GM19463 (cell line): Measurements from ENCODE around the gene SFTPA1.
"Not testable (repeated sequence)": the region's sequence is repeated elsewhere in the genome, so short reads cannot be mapped to it uniquely, and the experiment has no call there.

Source experiments
- ATAC-seq: cut with Tn5 transposase; IDR thresholded peaks from one replicate; pipeline ENCODE4 v1.9.1; 2021; ENCODE audit warnings: mild to moderate bottlenecking, moderate library complexity; ENCODE audit not compliant: unreplicated experiment

The SFTPA1 gene

GRCh38 chr10:79610601-79611191, at the start of gene SFTPA1:
Gene SFTPA1 (plus strand): TSS chr10:79610939. CDS start chr10:79611826, 887 bp downstream.
- ATAC-seq = no peak

DNA sequence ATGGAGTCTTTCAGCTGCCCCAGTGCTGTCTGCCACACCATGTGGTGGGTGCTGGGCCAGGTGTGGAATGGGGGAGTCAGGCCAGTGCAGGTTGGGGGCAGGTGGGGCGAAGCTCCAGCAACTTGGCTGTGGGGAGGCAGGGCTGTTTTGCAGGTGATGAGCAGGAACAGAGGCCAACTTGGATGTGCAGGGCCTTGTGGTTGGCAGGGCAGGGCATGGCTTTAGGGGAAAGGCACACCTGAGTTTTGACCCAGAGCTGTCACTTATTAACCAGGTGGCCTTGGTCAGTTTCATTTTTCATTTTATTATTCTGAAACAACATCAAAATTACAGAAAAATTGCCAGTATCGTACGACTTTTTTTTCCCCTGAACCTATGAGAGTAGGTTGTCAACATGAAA, 49.5 kb upstream of the SFTPA1 start:
- ATAC-seq = no peak

DNA sequence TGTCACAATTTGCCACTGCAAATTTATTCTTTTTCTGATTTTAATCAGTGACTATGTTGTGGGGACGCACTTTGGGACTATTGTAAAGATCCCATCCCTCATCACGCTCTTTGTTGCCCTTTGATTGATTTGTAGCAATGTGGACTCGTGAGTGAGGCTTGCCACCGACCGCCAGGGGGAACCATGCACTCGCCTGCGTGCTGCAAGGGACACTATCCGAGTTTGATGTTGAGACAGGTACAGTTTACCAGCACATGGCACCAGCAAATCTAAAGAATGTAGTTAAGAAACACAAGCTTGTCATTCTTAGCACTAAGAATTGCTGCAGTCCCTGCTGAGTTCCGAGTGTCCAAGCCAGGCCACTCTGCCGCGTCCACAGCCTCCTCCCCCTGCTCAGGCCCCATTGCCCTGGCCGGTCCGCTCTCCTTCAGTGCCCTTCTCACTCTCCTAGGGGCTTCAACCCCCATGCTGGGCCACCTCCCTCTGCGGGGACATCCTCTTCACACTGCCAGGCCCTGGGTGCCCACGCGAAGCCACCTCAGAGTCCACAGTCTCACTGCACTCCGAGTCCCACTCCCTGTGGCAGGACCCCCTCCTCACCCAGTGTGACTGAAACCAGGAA, 48.5 kb upstream of the SFTPA1 start:
- ATAC-seq = peak; percentile 76

DNA sequence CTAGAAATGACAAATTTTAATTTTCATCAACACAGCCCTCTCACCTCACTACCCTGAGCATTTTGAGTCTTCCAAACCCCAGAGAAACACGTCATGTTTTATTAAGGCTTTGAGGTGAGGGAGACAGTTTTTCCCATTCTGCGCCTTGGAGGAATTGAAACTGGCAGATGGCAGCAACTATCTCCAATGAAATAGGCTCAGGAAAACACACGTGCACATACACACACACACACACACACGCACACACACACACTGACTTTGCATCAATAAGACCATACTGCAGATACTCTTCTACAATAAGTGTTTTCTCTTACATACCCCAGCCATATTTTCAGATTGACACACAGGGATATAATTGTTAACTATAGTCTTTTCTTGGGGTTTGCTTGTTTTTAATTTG, 47.3 kb upstream of the SFTPA1 start:
- ATAC-seq = no peak

GRCh38 chr10:79570624-79571023, 40.1 kb upstream of the SFTPA1 start:
- not testable (repeated sequence) for ATAC-seq

GRCh38 chr10:79579361-79579760, 31.4 kb upstream of the SFTPA1 start:
- no peak for ATAC-seq

DNA sequence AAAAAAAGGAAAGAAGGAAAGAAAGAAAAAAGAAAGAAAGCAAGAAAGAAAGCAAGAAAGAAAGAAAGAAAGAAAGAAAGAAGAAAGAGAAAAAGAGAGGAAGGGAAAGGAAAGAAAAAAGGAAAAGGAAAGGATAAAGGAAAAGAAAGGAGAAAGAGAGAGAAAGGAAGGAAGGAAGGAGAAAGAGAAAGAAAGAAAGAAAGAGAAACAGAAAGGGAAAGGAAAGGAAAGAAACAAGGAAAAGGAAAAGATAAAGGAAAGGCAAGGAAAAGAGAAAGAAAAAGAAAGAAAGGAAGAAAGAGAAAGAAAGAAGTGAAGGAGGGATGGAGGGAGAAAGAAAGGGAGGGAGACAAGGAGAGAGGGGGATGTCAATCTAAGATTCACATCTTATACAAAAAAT, 29.7 kb upstream of the SFTPA1 start:
- no peak for ATAC-seq

DNA sequence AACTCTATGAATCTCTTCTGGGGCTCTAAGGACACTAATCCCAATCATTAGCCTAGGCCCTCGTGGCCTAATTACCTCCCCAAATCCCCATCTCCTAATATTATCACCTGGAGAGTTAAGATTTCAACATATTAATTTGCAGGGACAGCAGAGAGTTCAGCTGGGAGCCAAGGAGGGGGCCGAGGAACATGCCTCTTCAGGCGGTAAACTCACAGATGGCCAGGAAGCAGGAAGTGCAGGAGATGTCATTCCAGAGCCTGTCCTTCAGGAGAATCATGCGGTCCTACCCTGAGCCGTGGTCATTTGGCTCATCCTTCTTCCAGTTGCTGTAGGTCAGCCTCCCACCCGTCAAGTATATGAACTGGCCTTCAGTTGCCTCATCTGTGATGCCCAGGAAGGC, 28.6 kb upstream of the SFTPA1 start:
- ATAC-seq = no peak

GRCh38 chr10:79582954-79583353, 27.8 kb upstream of the SFTPA1 start:
- ATAC-seq = not testable (repeated sequence)

- ATAC-seq = no peak
Measured at GRCh38 chr10:79583488-79584024, 27.2 kb upstream of the SFTPA1 start.

DNA sequence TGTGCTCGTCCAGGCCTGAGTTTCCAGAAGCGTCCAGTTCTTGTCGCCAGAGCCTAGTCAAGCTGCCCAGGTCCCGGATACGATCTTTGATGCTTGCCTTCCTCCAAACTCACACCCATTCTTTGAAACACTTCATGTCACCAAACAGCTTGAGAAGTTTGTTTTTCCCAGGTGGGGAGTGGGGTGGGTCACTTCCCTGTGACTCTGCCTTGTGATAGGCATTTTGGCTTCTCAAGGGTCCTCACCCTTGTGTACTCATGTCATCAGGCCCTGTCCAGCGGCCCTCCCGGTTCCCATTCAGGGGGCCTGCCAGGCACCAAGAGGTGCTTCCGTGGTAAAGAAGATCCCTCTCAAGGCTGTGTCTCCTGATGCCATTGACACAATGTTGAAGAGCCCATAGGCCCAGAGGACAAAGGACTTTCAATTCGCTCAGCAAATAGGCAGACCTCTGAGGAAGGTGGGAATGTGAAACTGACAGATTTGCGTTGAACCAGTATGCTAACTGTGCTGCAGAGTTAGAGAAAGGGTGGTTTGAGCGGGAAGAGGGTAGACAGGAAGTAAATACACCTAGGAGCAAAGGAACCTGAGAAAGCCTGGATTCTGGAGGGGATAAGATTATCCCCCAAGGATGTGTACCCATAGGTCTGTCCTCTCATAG, 24.7 kb upstream of the SFTPA1 start:
- ATAC-seq = no peak

DNA sequence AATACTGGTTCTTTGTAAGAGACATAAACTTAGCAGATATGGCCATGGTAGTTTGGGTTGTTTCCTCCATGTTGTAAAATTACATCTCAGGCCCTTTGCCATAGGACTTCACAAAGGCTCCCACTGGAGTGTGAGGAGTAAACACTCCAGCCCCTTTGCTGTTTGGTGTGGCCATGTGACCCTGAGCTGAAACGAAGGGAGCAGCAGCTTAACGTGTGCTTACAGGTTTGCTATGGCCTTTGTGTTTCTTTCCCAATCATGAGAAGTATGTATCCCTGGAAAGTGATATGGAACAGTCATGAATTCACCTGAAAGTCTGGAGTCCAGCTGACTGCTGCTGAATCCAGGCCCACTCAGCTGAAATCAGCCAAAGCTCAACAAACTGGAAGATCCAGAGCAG, 23.8 kb upstream of the SFTPA1 start:
- no peak for ATAC-seq

- ATAC-seq = no peak
Measured at GRCh38 chr10:79588800-79589199, 21.9 kb upstream of the SFTPA1 start.

- ATAC-seq = no peak
Measured at GRCh38 chr10:79593377-79593776, 17.4 kb upstream of the SFTPA1 start.

DNA sequence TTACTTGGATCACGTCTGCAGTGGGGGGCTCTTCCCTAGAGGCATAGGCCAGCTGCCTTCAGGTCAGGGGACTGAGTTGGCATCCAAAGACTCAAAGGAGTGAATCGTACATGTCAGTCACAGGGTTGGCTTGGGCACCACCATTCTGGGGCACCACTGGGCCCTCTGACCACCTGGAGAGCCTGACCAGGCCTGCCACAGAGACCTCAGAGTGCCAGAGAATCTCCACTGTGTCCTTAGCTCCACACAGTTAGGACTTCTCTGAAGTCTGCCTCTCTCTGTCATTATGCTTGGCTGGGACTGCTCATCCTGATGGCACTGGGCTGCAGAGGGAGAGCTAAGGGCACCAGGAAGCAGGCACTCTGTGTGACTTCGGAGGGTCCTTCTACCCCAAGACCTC, 16.2 kb upstream of the SFTPA1 start:
- not testable (repeated sequence) for ATAC-seq

- ATAC-seq = no peak
Measured at GRCh38 chr10:79595510-79595909, 15.2 kb upstream of the SFTPA1 start.

DNA sequence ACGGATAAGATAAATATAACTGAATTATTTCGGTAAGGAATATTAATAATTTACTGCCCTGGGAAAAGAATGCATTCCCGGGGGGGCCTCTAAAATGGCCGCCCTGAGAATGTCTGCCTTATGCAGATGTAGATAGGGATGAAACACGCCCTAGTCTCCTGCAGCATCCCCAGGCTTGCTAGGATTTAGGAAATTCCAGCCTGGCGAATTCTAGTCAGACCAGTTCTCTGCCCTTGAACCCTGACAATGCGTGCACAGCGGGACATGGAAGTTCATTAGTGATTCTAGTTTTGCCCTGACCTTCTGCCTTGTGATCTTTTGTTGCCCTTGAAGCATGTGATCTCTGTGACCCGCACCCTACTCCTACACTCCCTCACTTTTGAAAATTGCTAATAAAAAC, 11.1 kb upstream of the SFTPA1 start:
- not testable (repeated sequence) for ATAC-seq

- ATAC-seq = no peak
Measured at GRCh38 chr10:79601939-79602338, 8.8 kb upstream of the SFTPA1 start.

GRCh38 chr10:79602953-79603352, 7.8 kb upstream of the SFTPA1 start:
- no peak for ATAC-seq

DNA sequence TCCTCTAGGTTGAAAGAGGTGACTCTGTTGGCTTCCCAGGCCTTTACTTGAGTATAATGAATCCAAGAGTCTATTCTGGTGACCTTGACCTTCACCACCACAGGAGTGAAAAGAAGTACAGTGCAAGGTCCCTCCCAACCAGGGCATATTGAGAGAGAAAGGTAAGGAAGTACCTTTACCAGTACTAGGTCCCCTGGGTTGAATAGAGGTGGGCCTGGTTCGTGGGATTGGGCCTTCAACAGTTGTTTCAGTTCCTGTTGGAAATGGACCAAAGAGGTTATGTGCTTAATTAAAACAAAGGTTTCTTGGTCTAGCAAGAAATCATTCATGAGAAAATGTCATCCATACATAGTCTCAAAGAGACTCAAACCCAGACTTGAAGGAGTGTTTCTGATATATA, 6.4 kb upstream of the SFTPA1 start:
- ATAC-seq = no peak

- ATAC-seq = no peak
Measured at GRCh38 chr10:79605308-79605707, 5.4 kb upstream of the SFTPA1 start.
